T-helper 1 cell treated with Interleukin-12 subunit alpha and Interleukin-12 subunit beta and Interleukin-4 antibody, amounts not matched to agents 30 ng/mL and 1 ng/mL, for 36 hours (primary cell): ENCODE data around the gene MFAP4. TPM values are rescaled to one million over a fixed set of nuclear protein-coding genes. Genes with fewer than 3 reads are reported as not detected.

Experiments used
- intact Hi-C: fragments of 100-400 bp; cut with micrococcal nuclease; formaldehyde crosslinking; loops from one replicate; pipeline ENCODE4 v1.15.1; 2024
- total RNA-seq: library from RNA; stranded (reverse); gene quantifications from 2 replicates; pipeline ENCODE4 v1.2.3, GENCODE V29; 2022

MFAP4 gene, protein sequence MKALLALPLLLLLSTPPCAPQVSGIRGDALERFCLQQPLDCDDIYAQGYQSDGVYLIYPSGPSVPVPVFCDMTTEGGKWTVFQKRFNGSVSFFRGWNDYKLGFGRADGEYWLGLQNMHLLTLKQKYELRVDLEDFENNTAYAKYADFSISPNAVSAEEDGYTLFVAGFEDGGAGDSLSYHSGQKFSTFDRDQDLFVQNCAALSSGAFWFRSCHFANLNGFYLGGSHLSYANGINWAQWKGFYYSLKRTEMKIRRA
- total RNA-seq, result not detected in 2 replicates

DNA sequence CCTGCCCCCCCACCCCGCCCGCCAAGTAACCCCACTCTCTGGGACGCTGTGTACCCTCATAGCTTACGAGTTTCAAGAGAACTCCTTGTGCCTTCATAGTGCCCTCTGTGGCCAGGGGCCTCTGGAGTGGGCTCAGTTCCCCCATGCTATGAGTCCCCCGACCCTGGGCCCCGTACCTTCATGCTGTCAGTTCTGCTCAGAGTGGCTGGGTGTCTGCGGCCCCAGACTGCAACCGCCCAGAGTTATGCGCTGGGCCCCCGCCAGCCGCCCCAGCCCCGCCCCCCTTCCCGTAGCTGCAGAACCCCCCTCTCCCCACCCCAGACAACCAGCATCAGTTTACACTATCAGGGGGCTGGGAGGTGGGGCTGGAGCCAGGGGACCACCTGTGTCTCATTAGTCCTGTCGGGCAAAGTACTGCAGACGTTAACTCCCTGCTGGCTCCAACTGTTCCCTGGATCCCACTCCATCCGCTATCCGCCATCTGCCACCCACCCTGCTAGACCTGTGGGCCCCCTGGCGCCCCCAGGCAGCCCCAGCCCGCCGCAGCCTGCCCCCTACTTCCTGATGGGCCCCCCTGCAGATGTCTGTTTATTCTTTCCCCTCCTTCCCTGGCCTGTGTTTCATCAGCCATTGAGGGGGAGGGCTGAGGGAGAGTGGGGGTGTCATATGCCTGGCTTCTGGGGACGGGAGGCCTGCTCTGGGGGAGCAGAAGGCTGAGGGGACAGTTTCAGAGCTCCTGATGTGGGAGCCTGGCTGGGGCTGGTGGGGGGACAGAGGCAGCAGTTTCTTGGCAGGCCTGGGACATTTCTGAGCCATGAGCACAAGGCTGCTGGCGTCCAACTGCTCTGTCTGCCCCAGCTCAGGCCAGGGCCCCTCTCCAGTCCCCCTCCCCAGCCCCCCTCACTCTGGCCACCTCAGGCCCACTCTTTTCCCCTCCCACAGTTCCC, at the start of gene MFAP4:
Gene MFAP4, minus strand, starts transcription at position 217 of the 947 bp plus-strand sequence. Its CDS starts 35 bp downstream, at position 182.
- intact Hi-C loops, result no loop called here

GRCh38 chr17:19433727-19434340, 46.8 kb upstream of the MFAP4 start:
- intact Hi-C loops, result no loop called here

- intact Hi-C loops, result no loop called here
These were observed 46.3 kb upstream of the MFAP4 start for GRCh38 chr17:19433255-19433654.

DNA sequence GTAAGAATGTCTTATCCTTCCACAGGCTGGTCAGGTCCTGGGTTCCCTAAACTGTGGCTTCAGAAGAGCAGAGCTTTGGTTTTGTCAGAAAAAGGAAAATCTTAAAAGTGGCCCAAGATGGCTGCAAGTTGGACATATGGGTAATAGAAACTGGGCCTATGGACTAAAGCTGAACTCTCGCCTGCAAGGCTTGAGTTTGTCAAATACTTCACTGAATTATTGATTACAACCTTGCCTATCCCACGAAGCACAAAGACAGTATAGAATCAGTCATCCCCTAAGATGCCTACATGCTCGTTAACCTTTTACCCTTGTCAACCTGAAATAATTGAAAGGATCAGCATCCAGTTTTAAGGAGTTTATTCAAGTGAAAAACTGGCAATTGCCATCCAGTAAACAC, 44.7 kb upstream of the MFAP4 start:
- intact Hi-C loops, result no loop called here

DNA sequence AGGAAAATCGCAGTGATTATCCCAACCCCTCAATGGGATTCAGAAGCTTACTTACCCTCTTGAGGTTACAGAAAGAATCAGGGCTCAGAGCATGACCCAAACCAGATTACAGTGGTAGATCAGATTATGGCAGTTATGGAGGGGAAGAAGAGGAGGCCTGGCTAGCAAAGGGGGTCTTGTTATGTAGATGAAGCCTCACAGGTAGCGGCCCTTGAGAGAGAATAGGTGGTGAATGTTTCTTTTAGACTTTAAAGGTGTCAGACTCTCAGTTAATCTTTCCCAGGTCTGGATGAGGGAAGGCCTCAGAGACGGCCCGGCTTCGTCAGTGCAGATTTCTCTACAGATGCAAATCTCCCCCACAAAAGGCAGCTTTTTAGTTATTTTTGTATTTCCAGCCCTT, 39.6 kb upstream of the MFAP4 start:
- intact Hi-C loops, result no loop called here

- intact Hi-C loops, result no loop called here
These were observed 38.2 kb upstream of the MFAP4 start for GRCh38 chr17:19424934-19425868.

- intact Hi-C loops, result no loop called here
These were observed 34.9 kb upstream of the MFAP4 start for GRCh38 chr17:19421926-19422325.

DNA sequence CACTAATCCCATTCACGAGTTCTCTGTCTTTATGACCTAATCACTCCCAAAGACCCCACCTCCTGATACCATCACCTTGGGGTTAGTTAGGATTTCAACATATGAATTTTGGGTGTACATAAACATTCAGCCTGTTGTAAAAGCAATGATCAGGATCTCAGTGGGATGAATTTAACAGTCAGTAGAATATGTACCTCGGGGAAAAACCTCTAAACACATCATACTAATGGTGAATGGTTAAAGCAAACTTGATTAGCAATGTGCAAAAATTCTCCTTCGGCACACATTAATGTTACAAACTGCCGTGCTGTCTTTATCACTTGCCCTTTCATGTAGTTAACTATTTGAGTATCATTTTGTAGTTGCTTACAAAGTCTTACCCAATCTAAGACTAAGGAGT, 34.2 kb upstream of the MFAP4 start:
- intact Hi-C loops, result no loop called here

DNA sequence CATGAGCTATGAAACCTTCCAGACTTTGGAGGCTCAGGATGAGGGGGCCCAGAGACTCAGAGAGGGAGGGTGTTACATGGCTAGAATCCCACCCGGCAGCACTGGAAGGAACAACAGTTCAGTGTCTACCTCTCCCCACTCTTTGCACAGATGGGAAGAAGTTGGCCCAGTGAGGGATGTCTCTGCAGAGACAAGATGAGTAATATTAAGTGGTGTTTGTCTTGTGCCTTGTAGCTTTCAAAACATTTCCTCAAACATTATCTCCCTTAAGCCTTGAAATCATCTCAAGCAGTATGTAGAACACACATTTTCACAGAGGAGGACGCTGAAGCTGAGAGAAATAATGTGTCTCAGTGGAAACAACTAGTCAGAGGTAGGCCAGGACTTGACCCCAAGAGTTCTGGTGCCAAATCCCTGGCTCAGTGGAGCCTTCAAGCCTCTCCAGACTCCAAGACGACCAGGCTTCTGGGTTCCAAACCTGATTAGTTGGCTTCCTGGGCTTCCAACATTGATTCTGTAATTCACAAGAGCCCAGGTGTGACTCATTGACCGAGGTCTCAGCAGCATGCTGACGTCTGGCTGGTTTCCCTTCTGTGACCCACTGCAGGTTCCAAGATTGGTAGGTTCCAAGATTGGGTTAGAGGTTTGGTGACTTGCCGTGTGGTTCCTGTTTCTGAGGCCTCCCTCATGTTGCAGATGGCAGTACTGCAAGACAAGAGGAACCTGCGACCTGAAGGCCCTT, 31.4 kb upstream of the MFAP4 start:
- intact Hi-C loops, result no loop called here

- intact Hi-C loops, result no loop called here
These were observed 30.6 kb upstream of the MFAP4 start for GRCh38 chr17:19417611-19418010.

- intact Hi-C loops, result no loop called here
These were observed 29.1 kb upstream of the MFAP4 start for GRCh38 chr17:19415806-19416775.

GRCh38 chr17:19415311-19415710, 28.3 kb upstream of the MFAP4 start:
- intact Hi-C loops, result no loop called here

- intact Hi-C loops, result no loop called here
These were observed 27.6 kb upstream of the MFAP4 start for GRCh38 chr17:19414396-19415280.

DNA sequence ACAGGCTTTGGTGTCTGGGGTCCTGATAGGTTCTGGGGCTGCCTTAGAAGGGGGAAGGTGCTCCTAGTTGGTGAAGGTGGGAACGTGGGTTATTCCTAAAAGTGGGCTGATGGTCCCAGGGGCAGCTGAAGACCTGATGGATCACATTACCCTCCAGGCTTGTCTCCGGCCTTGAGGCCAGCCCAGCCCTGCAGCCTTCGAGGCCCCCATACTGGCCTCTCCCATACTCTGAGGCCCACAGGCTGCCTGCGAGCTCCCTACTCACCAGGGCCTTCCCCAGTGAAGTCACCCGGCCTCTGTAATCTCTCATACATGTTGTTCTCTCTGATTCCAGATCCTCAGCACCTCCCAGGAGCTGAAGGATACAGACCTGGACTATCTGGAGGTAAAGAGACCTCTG, 26.8 kb upstream of the MFAP4 start:
- intact Hi-C loops, result no loop called here

DNA sequence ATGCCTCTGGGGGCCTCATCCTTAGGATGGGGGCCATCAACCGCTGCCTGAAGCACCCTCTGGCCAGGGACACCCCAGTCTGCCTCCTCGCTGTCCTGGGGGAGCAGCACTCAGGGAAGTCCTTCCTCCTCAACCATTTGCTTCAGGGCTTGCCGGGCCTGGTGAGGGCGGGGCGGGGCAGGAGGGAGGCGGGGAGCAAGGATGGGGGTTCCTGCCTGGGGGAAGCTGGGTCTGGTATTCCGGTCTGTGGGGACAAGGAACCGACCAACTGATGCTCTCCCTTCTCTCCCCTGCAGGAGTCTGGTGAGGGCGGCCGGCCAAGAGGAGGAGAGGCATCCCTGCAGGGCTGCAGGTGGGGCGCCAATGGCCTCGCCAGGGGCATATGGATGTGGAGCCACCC, 26.0 kb upstream of the MFAP4 start:
- intact Hi-C loops, result no loop called here

- intact Hi-C loops, result no loop called here
These were observed 25.5 kb upstream of the MFAP4 start for GRCh38 chr17:19412510-19412909.

GRCh38 chr17:19411631-19412030, 24.6 kb upstream of the MFAP4 start:
- intact Hi-C loops, result no loop called here
